Colonic mucosa (tissue), 4 donors: ENCODE results near the gene OGA. TPM values are rescaled to one million over a fixed set of nuclear protein-coding genes. Genes with fewer than 3 reads are reported as not detected.

Source experiments
- DNase-seq: peaks from one replicate; pipeline ENCODE4 v3.0.0-alpha.2; 2020
- H3K27ac ChIP-seq: fragments of 200-600 bp; one replicate; pipeline ENCODE4 v1.8.0; 2021
- H3K27me3 ChIP-seq: fragments of 200-600 bp; one replicate; pipeline ENCODE4 v1.8.0; 2021
- H3K36me3 ChIP-seq: fragments of 200-600 bp; one replicate; pipeline ENCODE4 v1.8.0; 2021
- H3K4me1 ChIP-seq: fragments of 200-600 bp; one replicate; pipeline ENCODE4 v1.8.0; 2021; ENCODE audit warnings: mild to moderate bottlenecking
- H3K4me3 ChIP-seq: fragments of 200-600 bp; one replicate; pipeline ENCODE4 v1.8.0; 2021
- H3K9ac ChIP-seq, 2 donors: one replicate each; pipeline ENCODE4 v1.7.0; 2013; ENCODE audit warnings: control low read depth in 2 of 2, low read depth in 2 of 2, low read length in 2 of 2
- H3K9me3 ChIP-seq: fragments of 200-600 bp; one replicate; pipeline ENCODE4 v1.8.0; 2021
- intact Hi-C: fragments of 100-400 bp; cut with DNase I; formaldehyde crosslinking; loops from one replicate; pipeline ENCODE4 v1.14.1; 2022
- total RNA-seq, 2 donors: library from RNA; stranded (reverse); fragmentation: NEBNext Ultra II Directional in 1 of 2; extraction: Animal tissue kit (Norgen Biotek cat#: 25700) in 1 of 2; gene quantifications; one replicate each; pipeline ENCODE4 v1.2.1, GENCODE V29; 2021
- TF ChIP-seq, protein P1 (sequence below): fragments of 200-600 bp; IDR thresholded peaks from one replicate; pipeline ENCODE4 v1.8.0; 2022; ENCODE audit warnings: antibody characterized with exemption, mild to moderate bottlenecking
- donor health status: healthy.
- donor health status: DM: no; HTN: no; CAD: no.
- donor health status: DM: no; HTN: no; CAD: no.

Gene OGA
- total RNA-seq, 2 donors from 2014 or later = 70.4 to 77.8 TPM

- DNase-seq = no peak
- TF ChIP-seq, protein P1, sequence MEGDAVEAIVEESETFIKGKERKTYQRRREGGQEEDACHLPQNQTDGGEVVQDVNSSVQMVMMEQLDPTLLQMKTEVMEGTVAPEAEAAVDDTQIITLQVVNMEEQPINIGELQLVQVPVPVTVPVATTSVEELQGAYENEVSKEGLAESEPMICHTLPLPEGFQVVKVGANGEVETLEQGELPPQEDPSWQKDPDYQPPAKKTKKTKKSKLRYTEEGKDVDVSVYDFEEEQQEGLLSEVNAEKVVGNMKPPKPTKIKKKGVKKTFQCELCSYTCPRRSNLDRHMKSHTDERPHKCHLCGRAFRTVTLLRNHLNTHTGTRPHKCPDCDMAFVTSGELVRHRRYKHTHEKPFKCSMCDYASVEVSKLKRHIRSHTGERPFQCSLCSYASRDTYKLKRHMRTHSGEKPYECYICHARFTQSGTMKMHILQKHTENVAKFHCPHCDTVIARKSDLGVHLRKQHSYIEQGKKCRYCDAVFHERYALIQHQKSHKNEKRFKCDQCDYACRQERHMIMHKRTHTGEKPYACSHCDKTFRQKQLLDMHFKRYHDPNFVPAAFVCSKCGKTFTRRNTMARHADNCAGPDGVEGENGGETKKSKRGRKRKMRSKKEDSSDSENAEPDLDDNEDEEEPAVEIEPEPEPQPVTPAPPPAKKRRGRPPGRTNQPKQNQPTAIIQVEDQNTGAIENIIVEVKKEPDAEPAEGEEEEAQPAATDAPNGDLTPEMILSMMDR = no peak
- H3K9me3 ChIP-seq = no peaks in the 10 kb centered on the region
- H3K36me3 ChIP-seq = no peaks in the 10 kb centered on the region
- H3K27ac ChIP-seq = no peak overlapping the region
- intact Hi-C loops = no loop called here
- H3K4me3 ChIP-seq = no peak overlapping the region
- no peak overlapping the region for H3K9ac ChIP-seq
- no peaks in the 10 kb centered on the region for H3K27me3 ChIP-seq
- H3K4me1 ChIP-seq = no peaks in the 10 kb centered on the region
These were observed 55.5 kb downstream of the OGA start for GRCh38 chr10:101762736-101763135.

- no peaks in the 10 kb centered on the region for H3K4me1 ChIP-seq
- intact Hi-C loops = no loop called here
- no peaks in the 10 kb centered on the region for H3K27me3 ChIP-seq
These were observed 57.0 kb downstream of the OGA start for GRCh38 chr10:101761226-101761625.

DNA sequence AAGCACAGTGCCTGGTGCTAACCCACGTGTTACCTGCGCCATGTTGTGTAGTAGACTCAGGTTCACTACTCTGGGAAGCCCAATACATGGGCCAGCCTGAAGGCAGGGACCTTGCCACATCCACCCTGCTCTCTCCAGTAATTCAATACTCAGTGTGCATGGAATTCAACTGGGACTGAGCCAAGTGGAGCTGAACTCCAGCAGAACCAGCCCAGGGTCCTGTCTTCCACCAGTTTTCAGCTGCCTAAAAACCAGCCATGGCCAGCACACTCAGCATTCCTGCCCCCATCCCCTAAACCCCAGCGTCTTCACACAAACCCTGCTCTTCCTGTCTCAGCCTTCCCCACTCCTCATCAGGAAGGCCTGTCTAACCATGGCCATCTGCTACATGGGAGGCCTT is 57.7 kb downstream of the OGA start:
- DNase-seq = no peak
- intact Hi-C loops = no loop called here
- Histone ChIP-seq H3K9ac (no peak overlapping the region), H3K27ac (no peak overlapping the region), H3K27me3 (no peaks in the 10 kb centered on the region), H3K9me3 (no peaks in the 10 kb centered on the region), H3K4me3 (no peak overlapping the region), H3K36me3 (no peaks in the 10 kb centered on the region), H3K4me1 (no peaks in the 10 kb centered on the region)
- TF ChIP-seq, protein P1 = no peak

More at GRCh38 chr10:101761226-101761625, 57.0 kb downstream of the OGA start:
- H3K9me3 ChIP-seq = no peaks in the 10 kb centered on the region
- no peak overlapping the region for H3K27ac ChIP-seq
- no peak overlapping the region for H3K9ac ChIP-seq
- H3K36me3 ChIP-seq = no peaks in the 10 kb centered on the region
- DNase-seq = no peak
- TF ChIP-seq, protein P1 = no peak
- H3K4me3 ChIP-seq = no peak overlapping the region

- Histone ChIP-seq H3K4me3 (no peak overlapping the region), H3K36me3 (no peaks in the 10 kb centered on the region), H3K4me1 (no peaks in the 10 kb centered on the region), H3K9ac (no peak overlapping the region), H3K27me3 (no peaks in the 10 kb centered on the region), H3K27ac (no peak overlapping the region), H3K9me3 (no peaks in the 10 kb centered on the region)
- no peak for DNase-seq
- TF ChIP-seq, protein P1 = no peak
- intact Hi-C loops = no loop called here
These were observed 58.7 kb downstream of the OGA start for GRCh38 chr10:101759309-101760247.

GRCh38 chr10:101758858-101759257 is 59.4 kb downstream of the OGA start:
- H3K27ac ChIP-seq = no peak overlapping the region
- no peaks in the 10 kb centered on the region for H3K9me3 ChIP-seq
- TF ChIP-seq, protein P1 = no peak
- intact Hi-C loops = no loop called here
- no peaks in the 10 kb centered on the region for H3K4me1 ChIP-seq
- H3K36me3 ChIP-seq = no peaks in the 10 kb centered on the region
- H3K27me3 ChIP-seq = no peaks in the 10 kb centered on the region
- no peak overlapping the region for H3K9ac ChIP-seq
- H3K4me3 ChIP-seq = no peak overlapping the region
- no peak for DNase-seq
